KMS-11 (cell line): ENCODE data around the gene MCAM.

Experiments used
- H2AFZ ChIP-seq: fragments of 200-600 bp; sonication (generic); 2 replicates; pipeline ENCODE4 v1.6.1; 2016; ENCODE audit warnings: antibody characterized with exemption, mixed run types, low read depth
- H3K27ac ChIP-seq: fragments of 200-600 bp; sonication (generic); 2 replicates; pipeline ENCODE4 v1.6.1; 2016; ENCODE audit warnings: mild to moderate bottlenecking, mixed run types
- H3K27me3 ChIP-seq: fragments of 200-600 bp; sonication (generic); 2 replicates; pipeline ENCODE4 v1.6.1; 2017; ENCODE audit warnings: mild to moderate bottlenecking, low read depth, mixed run types, moderate library complexity; ENCODE audit not compliant: insufficient read depth
- H3K36me3 ChIP-seq: fragments of 200-600 bp; sonication (generic); 2 replicates; pipeline ENCODE4 v1.6.1; 2017; ENCODE audit warnings: mild to moderate bottlenecking, mixed run types; ENCODE audit not compliant: insufficient read depth
- H3K4me1 ChIP-seq: fragments of 200-600 bp; sonication (generic); 2 replicates; pipeline ENCODE4 v1.6.1; 2016; ENCODE audit warnings: mild to moderate bottlenecking, low read depth, mixed run types; ENCODE audit not compliant: poor library complexity, severe bottlenecking
- H3K4me2 ChIP-seq: fragments of 200-600 bp; sonication (generic); 2 replicates; pipeline ENCODE4 v1.7.0; 2016; ENCODE audit warnings: mild to moderate bottlenecking, mixed run types
- H3K4me3 ChIP-seq: fragments of 200-600 bp; sonication (generic); IDR thresholded peaks from 2 replicates; pipeline ENCODE4 v1.6.1; 2017; ENCODE audit warnings: low read depth, low read length, mixed read lengths; ENCODE audit not compliant: insufficient read depth
- H3K79me2 ChIP-seq: fragments of 200-600 bp; sonication (generic); 2 replicates; pipeline ENCODE4 v1.6.1; 2016; ENCODE audit warnings: low read depth, mixed run types; ENCODE audit not compliant: insufficient read depth
- H3K9ac ChIP-seq: fragments of 200-600 bp; sonication (generic); 2 replicates; pipeline ENCODE4 v1.6.1; 2016; ENCODE audit warnings: mild to moderate bottlenecking, mixed run types
- H4K20me1 ChIP-seq: fragments of 200-600 bp; sonication (generic); 2 replicates; pipeline ENCODE4 v1.6.1; 2016; ENCODE audit warnings: mild to moderate bottlenecking, mixed run types; ENCODE audit not compliant: insufficient read depth
- TF ChIP-seq, protein P1 (sequence below): fragments of 200-600 bp; sonication (generic); conservative IDR thresholded peaks from 2 replicates; pipeline ENCODE4 v1.6.1; 2017; ENCODE audit warnings: low read depth, mild to moderate bottlenecking, antibody characterized with exemption, low read length, moderate library complexity, mixed read lengths

Gene MCAM

DNA sequence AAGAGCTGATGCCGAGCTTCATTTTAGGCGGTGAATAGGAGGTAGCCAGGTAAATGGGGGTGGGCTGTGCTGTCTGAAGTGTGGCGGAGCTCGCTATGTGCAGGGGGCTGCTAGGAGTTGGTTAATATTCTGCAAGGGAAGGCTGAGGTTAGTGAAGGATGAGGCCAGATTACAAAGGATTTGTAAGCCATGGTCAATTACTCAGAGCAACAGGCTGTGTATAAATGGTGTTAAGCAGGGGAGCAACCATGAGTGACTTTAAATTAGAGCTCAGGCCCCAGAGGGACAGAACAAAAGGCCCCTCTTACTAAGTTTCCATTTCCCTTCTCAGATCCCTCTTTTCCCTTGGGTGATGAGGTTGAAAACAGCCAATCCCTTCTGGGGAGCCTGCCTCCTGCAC is 7.3 kb upstream of the MCAM start:
- no peaks in the 10 kb centered on the region for H3K36me3 ChIP-seq
- no peaks in the 10 kb centered on the region for H3K27me3 ChIP-seq
- H3K4me2 ChIP-seq = no peak overlapping the region
- peaks cover 7% of the 10 kb centered on the region for H3K4me1 ChIP-seq
- H3K9ac ChIP-seq = no peak overlapping the region
- no peak overlapping the region for H3K27ac ChIP-seq
- no peaks in the 10 kb centered on the region for H3K79me2 ChIP-seq
- H2AFZ ChIP-seq = no peak overlapping the region
- H4K20me1 ChIP-seq = no peaks in the 10 kb centered on the region
- TF ChIP-seq, protein P1, sequence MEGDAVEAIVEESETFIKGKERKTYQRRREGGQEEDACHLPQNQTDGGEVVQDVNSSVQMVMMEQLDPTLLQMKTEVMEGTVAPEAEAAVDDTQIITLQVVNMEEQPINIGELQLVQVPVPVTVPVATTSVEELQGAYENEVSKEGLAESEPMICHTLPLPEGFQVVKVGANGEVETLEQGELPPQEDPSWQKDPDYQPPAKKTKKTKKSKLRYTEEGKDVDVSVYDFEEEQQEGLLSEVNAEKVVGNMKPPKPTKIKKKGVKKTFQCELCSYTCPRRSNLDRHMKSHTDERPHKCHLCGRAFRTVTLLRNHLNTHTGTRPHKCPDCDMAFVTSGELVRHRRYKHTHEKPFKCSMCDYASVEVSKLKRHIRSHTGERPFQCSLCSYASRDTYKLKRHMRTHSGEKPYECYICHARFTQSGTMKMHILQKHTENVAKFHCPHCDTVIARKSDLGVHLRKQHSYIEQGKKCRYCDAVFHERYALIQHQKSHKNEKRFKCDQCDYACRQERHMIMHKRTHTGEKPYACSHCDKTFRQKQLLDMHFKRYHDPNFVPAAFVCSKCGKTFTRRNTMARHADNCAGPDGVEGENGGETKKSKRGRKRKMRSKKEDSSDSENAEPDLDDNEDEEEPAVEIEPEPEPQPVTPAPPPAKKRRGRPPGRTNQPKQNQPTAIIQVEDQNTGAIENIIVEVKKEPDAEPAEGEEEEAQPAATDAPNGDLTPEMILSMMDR = no peak
- no peak overlapping the region for H3K4me3 ChIP-seq

DNA sequence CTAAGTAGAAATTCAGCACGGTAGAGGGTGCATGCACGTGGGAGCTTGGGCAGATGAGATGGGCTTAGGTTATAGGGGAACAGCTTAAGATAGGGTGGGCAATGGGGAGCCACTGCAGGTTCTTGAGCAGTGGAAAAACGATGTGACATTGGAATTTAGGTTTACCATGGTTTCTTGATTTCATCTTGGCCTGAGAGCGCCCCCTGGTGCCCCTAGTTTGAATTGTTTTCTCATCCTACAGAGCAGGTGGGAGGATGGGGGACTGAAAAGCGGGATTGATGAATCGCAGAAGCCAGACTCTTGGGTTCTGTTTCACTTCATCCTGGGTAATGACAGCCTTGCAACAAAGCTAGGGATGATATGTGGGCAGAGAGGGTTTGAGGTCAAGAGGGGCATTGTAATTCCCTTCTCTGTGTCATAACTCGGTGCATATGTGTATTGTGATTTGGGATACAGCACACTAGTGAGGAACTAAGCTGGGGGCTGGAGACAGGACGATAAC is 6.7 kb upstream of the MCAM start:
- Histone ChIP-seq H3K4me2 (no peak overlapping the region), H2AFZ (no peak overlapping the region), H3K27ac (no peak overlapping the region), H4K20me1 (no peaks in the 10 kb centered on the region), H3K9ac (no peak overlapping the region), H3K4me3 (no peak overlapping the region), H3K4me1 (peaks cover 7% of the 10 kb centered on the region), H3K79me2 (no peaks in the 10 kb centered on the region), H3K36me3 (no peaks in the 10 kb centered on the region), H3K27me3 (no peaks in the 10 kb centered on the region)
- TF ChIP-seq, protein P1 = peak; percentile 78

DNA sequence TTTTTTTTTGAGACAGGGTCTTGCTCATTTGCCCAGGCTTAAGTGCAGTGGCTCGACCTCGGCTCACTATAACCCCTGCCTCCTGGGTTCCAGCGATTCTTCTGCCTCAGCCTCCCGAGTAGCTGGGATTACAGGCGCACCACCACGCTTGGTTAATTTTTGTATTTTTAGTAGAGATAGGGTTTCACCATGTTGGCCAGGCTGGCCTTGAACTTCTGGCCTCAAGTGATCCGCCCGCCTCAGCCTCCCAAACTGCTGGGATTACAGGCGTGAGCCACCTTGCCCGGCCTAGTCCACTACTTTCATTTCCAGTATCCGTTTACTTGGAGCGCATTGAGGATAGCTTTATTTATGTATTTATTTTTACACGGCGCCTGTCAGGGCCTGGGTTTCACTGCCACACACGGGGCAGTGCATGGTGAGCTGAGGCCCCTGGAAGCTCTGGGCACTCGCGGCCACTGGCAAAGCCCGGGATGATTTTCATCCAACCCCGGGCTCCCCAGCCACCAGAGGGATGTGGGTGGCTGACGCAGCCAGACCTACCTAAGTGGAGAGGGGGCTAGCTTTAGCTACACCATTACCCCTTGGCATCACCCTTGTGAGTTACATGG is 6.1 kb upstream of the MCAM start:
- H3K4me3 ChIP-seq = no peak overlapping the region
- no peaks in the 10 kb centered on the region for H3K79me2 ChIP-seq
- no peaks in the 10 kb centered on the region for H3K27me3 ChIP-seq
- no peak overlapping the region for H3K9ac ChIP-seq
- H3K27ac ChIP-seq = no peak overlapping the region
- H4K20me1 ChIP-seq = no peaks in the 10 kb centered on the region
- H3K4me2 ChIP-seq = no peak overlapping the region
- H3K4me1 ChIP-seq = peaks cover 7% of the 10 kb centered on the region
- no peak overlapping the region for H2AFZ ChIP-seq
- TF ChIP-seq, protein P1 = no peak
- H3K36me3 ChIP-seq = no peaks in the 10 kb centered on the region

DNA sequence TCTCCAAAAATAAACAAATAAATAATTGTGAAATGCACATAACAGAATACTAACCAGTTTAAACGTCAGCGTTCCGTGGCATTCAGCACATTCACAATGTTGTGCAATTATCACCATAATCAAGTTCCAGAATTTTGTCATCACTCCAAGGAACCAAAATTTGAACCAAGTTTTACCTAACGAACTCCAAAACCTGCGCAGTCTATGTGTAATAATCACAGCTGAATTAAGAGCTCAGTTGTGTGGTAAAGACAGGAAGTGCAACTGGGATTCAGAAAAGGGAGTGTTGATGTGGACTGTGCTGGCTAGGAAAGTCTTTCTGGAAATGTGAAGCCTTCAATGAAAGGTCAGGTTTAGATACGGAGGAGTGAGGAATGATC is 5.4 kb upstream of the MCAM start:
- no peak overlapping the region; the same call in 1 of the 2 replicates for H3K9ac ChIP-seq

More for the DNA sequence above, 5.4 kb upstream of the MCAM start:
- no peaks in the 10 kb centered on the region for H3K79me2 ChIP-seq
- no peak overlapping the region for H3K4me3 ChIP-seq
- no peaks in the 10 kb centered on the region for H3K36me3 ChIP-seq
- no peaks in the 10 kb centered on the region for H4K20me1 ChIP-seq
- TF ChIP-seq, protein P1 = no peak
- peak overlapping the region; percentile 54 for H3K4me2 ChIP-seq
- H3K27ac ChIP-seq = no peak overlapping the region
- peaks cover 7% of the 10 kb centered on the region for H3K4me1 ChIP-seq
- H3K27me3 ChIP-seq = no peaks in the 10 kb centered on the region
- peak overlapping the region; percentile 61; the same call in 1 of the 2 replicates for H2AFZ ChIP-seq
